Measurements from ENCODE around the gene KIAA0513.

KIAA0513 gene

DNA sequence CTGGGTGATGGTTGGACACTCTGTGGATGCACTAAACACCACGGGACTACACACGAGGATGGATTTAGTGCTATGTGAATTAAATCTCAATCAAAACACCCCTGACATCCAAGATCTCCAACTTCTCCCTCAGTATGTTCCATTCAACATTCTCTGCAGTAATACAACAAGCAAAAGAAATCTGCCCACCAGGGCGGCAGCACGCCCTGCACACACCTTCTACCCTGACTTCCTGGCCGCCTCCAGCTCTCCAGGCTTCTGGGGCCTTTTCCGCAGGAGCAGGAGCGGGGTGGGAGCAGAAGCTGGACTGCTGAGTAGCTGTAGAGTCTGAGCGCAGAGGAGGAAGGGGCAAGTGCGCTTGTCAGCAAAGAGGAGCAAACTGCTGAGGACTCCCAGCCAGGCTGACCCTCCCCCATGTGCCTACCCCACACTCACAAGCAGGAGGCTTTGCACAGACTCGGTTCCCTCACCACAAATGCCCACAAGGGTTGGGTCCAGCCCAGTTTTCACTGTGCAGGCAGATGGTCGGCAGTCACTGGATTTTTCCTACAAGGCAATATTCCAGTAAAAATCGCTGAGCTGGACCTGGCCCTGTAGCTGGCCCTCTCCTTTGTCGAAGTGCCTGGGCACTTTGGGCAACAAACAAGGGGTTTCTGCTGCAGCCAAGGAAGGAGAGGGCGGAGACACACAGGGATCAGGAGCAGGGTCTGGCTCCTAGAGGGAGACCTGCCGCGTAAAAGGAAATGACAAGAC lies 39.1 kb upstream of the KIAA0513 start:
- TF ChIP-seq, protein P1, sequence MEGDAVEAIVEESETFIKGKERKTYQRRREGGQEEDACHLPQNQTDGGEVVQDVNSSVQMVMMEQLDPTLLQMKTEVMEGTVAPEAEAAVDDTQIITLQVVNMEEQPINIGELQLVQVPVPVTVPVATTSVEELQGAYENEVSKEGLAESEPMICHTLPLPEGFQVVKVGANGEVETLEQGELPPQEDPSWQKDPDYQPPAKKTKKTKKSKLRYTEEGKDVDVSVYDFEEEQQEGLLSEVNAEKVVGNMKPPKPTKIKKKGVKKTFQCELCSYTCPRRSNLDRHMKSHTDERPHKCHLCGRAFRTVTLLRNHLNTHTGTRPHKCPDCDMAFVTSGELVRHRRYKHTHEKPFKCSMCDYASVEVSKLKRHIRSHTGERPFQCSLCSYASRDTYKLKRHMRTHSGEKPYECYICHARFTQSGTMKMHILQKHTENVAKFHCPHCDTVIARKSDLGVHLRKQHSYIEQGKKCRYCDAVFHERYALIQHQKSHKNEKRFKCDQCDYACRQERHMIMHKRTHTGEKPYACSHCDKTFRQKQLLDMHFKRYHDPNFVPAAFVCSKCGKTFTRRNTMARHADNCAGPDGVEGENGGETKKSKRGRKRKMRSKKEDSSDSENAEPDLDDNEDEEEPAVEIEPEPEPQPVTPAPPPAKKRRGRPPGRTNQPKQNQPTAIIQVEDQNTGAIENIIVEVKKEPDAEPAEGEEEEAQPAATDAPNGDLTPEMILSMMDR (IDR thresholded peaks at IDR 0.05; ENCODE audit: control insufficient read depth, extremely low read depth, insufficient read depth), result no peak
- no peak for DNase-seq (ENCODE audit: low read depth)
- no peak overlapping the region for H3K4me3 ChIP-seq (ENCODE audit: low read depth, low read length)

DNA sequence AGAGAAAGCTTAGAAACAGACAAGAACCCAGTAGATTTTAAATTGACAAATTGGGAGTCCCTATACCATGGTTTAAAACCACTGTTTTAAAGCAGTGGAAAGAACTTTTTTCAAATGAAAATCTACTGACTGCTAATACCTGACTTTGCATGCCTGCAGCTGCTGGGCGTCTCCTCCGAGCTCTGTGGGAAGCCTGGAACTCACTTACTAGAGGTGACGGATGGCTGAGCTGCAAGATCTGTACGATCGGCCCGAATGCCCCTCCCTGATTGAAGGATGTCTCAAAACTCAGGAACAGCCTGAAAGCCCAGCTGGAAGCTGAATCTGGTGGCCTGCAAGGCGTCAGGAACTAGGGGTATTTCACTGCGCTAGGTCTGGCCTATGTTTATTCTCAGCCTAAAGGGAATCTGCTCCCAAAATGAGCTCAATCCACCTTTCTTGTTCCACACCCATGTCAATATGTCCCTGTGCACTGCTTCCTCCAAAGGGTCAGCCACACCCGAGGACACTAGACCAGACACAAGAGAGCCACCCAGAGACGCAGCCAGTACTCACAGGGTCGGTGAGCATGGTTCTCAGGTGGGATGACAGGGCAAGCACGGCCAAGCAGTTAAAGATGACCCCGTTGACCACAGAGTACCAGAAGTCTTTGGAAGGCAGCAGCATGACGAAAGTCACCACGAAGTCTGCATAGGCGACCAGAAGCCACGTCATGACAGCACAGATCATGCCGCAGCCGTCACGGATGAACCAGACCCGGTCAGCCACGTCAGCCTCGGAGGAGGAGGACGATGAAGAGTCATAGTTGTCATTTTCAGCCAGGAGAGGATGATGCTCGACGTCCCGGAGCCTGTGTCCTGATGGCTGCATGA lies 37.6 kb upstream of the KIAA0513 start:
- H3K4me3 ChIP-seq (ENCODE audit: low read depth, low read length), result no peak overlapping the region
- no peak for DNase-seq (ENCODE audit: low read depth)
- TF ChIP-seq, protein P1 (IDR thresholded peaks at IDR 0.05; ENCODE audit: control insufficient read depth, extremely low read depth, insufficient read depth), result no peak

DNA sequence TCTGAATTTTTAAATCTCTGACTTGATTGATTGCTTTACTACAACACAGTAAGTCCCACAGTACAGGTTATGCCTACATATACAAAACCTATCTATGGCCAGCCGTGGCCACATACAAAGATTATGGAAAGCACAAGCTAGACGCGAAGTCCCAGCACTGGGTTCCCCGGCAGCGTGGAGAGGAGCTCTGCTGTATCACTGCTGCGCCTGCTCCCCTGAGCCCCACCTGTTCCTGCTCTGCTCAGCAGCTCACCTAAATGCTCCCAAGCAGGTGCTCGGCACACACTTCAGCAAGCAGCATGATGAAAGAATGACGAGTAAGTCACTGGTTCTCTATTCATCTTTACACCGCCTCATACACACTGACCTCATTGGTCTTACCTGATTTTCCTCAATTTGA lies 36.8 kb upstream of the KIAA0513 start:
- no peak overlapping the region for H3K4me3 ChIP-seq (ENCODE audit: low read depth, low read length)
- DNase-seq (ENCODE audit: low read depth), result no peak
- TF ChIP-seq, protein P1 (IDR thresholded peaks at IDR 0.05; ENCODE audit: control insufficient read depth, extremely low read depth, insufficient read depth), result no peak

DNA sequence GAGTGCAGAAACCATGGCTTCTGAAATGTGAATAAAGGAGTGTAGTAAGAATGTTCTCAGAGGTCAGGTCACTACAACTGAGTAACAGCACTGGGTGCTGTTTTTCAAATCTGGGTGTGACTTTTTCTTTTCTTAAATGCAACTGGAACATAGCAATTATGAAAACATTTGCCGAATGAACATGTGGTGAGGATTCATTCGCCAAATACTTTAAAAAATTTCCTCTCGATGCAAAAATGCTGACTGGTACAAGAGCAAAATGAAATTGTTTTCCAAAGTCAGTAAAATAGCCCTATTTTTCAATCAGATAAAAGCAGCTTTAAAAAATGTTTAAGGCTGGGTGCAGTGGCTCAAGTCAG lies 34.9 kb upstream of the KIAA0513 start:
- no peak for DNase-seq (ENCODE audit: low read depth)
- TF ChIP-seq, protein P1 (IDR thresholded peaks at IDR 0.05; ENCODE audit: control insufficient read depth, extremely low read depth, insufficient read depth), result no peak
- H3K4me3 ChIP-seq (ENCODE audit: low read depth, low read length), result no peak overlapping the region

DNA sequence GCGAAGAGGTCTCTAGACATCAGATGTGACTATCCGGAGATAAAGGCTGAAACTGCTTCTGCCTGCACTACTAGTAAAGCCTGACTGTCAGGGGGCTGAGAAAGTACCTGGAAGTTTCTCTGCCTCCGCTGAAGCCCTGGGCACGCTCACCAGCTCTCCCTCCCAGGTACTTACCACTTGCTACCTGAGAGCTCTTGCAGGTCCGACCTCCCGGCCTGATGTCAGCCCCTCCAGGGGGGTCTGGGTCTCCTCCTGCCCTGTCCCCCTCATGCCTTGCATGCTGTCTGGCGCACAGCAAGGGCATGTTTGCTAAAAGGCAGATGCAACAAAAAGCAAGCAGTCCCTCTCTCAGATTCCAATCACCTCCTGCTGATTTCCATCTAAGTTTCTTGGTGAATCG lies 33.7 kb upstream of the KIAA0513 start:
- no peak overlapping the region for H3K4me3 ChIP-seq (ENCODE audit: low read depth, low read length)
- DNase-seq (ENCODE audit: low read depth), result no peak
- TF ChIP-seq, protein P1 (IDR thresholded peaks at IDR 0.05; ENCODE audit: control insufficient read depth, extremely low read depth, insufficient read depth), result no peak

DNA sequence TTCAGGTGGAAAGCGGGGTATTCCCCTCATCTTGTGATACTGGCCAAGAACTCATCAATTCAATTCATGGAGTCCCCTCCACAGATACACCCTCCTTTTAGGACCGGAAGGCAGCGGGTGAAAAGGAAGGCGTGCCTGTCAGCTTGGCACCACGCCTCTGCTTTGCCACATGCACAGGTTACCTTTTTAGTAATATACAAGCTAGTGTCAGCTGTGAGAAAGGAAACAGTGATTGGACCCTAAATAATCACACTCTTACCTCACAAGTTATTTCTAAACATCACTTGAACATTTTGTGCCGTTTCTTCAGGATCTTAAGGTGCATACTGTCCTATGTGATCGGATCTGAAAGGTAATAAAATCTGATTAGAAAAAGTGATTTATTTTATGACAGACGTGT lies 31.9 kb upstream of the KIAA0513 start:
- no peak overlapping the region for H3K4me3 ChIP-seq (ENCODE audit: low read depth, low read length)
- TF ChIP-seq, protein P1 (IDR thresholded peaks at IDR 0.05; ENCODE audit: control insufficient read depth, extremely low read depth, insufficient read depth), result no peak
- DNase-seq (ENCODE audit: low read depth), result no peak

Data from LNCaP clone FGC (cell line).